Measurements from ENCODE around the gene LYRM9. TPM values are rescaled to one million over a fixed set of nuclear protein-coding genes. Genes with fewer than 3 reads are reported as not detected.
"Not testable (repeated sequence)": the region's sequence is repeated elsewhere in the genome, so short reads cannot be mapped to it uniquely, and the experiment has no call there.

Gene LYRM9
- total RNA-seq, 1 experiment from 2014 or later = 2.8 TPM

DNA sequence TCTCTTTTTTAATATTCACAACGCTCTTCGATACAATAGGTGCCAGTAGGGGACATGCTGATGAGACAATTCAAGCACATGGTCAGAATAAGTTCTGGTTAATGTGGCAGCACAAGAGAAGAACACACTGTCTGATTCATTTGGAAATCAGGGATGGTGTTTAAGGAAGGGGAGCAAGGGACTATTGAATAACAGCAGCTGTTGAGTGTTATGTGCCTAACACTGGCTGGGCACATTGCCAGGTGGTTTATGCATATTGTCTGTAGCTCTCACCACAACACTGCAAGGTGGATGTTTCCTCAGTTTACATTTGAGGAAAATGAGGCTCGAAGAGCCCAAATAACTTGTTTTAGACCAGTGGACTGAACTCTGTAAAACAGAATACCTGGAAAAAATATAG, 44.2 kb downstream of the LYRM9 start:
- H3K4me1 ChIP-seq (ENCODE audit: insufficient read depth, low read length, poor library complexity, severe bottlenecking) = no peaks in the 10 kb centered on the region
- H3K27ac ChIP-seq (ENCODE audit: low read depth, low read length, poor library complexity, severe bottlenecking) = no peak overlapping the region
- H3K4me3 ChIP-seq (ENCODE audit: low read depth, low read length, poor library complexity, severe bottlenecking) = no peak overlapping the region
- CTCF ChIA-PET = no interaction called here
- BruUV-seq (replicated peaks) = no TSS peak
- TF ChIP-seq EZH2 (IDR thresholded peaks at IDR 0.05; ENCODE audit: borderline replicate concordance, low read depth, low read length, poor library complexity, severe bottlenecking) = no peak
- TF ChIP-seq, protein P1, sequence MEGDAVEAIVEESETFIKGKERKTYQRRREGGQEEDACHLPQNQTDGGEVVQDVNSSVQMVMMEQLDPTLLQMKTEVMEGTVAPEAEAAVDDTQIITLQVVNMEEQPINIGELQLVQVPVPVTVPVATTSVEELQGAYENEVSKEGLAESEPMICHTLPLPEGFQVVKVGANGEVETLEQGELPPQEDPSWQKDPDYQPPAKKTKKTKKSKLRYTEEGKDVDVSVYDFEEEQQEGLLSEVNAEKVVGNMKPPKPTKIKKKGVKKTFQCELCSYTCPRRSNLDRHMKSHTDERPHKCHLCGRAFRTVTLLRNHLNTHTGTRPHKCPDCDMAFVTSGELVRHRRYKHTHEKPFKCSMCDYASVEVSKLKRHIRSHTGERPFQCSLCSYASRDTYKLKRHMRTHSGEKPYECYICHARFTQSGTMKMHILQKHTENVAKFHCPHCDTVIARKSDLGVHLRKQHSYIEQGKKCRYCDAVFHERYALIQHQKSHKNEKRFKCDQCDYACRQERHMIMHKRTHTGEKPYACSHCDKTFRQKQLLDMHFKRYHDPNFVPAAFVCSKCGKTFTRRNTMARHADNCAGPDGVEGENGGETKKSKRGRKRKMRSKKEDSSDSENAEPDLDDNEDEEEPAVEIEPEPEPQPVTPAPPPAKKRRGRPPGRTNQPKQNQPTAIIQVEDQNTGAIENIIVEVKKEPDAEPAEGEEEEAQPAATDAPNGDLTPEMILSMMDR (conservative IDR thresholded peaks at IDR 0.05; ENCODE audit: low read depth, low read length) = no peak
- peaks cover 16% of the 10 kb centered on the region for H3K27me3 ChIP-seq (replicated peaks; ENCODE audit: insufficient read depth, low read depth, low read length, poor library complexity)
- DNase-seq (ENCODE audit: low spot score) = peak; percentile 16
- no peaks in the 10 kb centered on the region for H3K36me3 ChIP-seq (ENCODE audit: insufficient read depth, low read length, poor library complexity, severe bottlenecking)
- H3K9me3 ChIP-seq (ENCODE audit: low read depth, low read length, poor library complexity, severe bottlenecking) = no peaks in the 10 kb centered on the region
- POLR2A ChIA-PET (ENCODE audit: low non-redundant PET) = no interaction called here
- intact Hi-C loops (cut with micrococcal nuclease; ENCODE audit: unreplicated experiment) = no loop called here

DNA sequence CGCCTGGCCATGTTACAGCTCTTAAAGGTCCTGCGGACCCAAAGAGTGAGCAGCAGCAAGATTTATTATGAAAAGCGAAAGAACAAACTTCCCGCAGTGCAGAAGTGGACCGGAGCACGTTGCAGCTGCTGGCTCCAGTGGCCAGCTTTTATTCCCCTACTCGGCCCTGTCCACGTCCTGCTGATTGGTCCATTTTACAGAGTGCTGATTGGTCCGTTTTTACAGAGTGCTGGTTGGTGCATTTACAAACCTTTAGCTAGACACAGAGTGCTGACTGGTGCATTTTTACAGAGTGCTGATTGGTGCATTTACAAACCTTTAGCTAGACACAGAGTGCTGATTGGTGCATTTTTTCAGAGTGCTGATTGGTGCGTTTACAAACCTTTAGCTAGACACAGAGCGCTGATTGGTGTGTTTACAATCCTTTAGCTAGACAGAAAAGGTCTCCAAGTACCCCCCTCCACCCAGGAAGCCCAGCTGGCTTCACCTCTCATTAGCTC, 46.3 kb downstream of the LYRM9 start:
- CTCF ChIA-PET; H3K36me3 ChIP-seq (ENCODE audit: insufficient read depth, low read length, poor library complexity, severe bottlenecking); H3K4me1 ChIP-seq (ENCODE audit: insufficient read depth, low read length, poor library complexity, severe bottlenecking); DNase-seq (ENCODE audit: low spot score); H3K27me3 ChIP-seq (replicated peaks; ENCODE audit: insufficient read depth, low read depth, low read length, poor library complexity); POLR2A ChIA-PET (ENCODE audit: low non-redundant PET); intact Hi-C loops (cut with micrococcal nuclease; ENCODE audit: unreplicated experiment); H3K9me3 ChIP-seq (ENCODE audit: low read depth, low read length, poor library complexity, severe bottlenecking); H3K27ac ChIP-seq (ENCODE audit: low read depth, low read length, poor library complexity, severe bottlenecking); BruUV-seq (replicated peaks); H3K4me3 ChIP-seq (ENCODE audit: low read depth, low read length, poor library complexity, severe bottlenecking): not testable (repeated sequence)

DNA sequence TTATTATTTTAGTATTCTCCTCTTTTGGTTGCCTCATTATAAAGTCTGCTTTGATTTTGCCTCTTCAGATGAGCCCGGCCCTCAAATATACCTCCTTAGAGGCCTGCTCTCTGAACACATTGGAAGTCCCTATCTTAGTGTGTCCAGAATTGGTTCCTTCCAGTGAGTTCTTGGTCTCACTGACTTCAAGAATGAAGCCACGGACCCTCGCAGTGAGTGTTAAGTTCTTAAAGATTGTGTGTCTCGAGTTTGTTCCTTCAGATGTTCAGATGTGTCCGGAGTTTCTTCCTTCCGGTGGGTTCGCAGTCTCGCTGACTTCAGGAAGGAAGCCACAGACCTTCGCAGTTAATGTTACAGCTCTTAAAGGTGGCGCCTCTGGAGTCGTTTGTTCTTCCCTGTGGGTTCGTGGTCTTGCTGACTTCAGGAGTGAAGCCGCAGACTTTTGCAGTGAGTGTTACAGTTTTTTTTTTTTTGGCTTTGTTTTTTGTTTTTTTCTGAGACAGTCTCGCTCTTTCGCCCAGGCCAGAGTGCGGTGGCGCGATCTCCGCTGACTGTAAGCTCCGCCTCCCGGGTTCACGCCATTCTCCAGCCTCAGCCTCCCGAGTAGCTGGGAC, 47.0 kb downstream of the LYRM9 start:
- no peaks in the 10 kb centered on the region for H3K27me3 ChIP-seq (replicated peaks; ENCODE audit: insufficient read depth, low read depth, low read length, poor library complexity)
- POLR2A ChIA-PET (ENCODE audit: low non-redundant PET) = no interaction called here
- no peaks in the 10 kb centered on the region for H3K9me3 ChIP-seq (ENCODE audit: low read depth, low read length, poor library complexity, severe bottlenecking)
- no peak for DNase-seq (ENCODE audit: low spot score)
- intact Hi-C loops (cut with micrococcal nuclease; ENCODE audit: unreplicated experiment) = no loop called here
- CTCF ChIA-PET = no interaction called here
- H3K4me1 ChIP-seq (ENCODE audit: insufficient read depth, low read length, poor library complexity, severe bottlenecking) = no peaks in the 10 kb centered on the region
- no peak overlapping the region for H3K27ac ChIP-seq (ENCODE audit: low read depth, low read length, poor library complexity, severe bottlenecking)
- H3K4me3 ChIP-seq (ENCODE audit: low read depth, low read length, poor library complexity, severe bottlenecking) = no peak overlapping the region
- no peak for TF ChIP-seq EZH2 (IDR thresholded peaks at IDR 0.05; ENCODE audit: borderline replicate concordance, low read depth, low read length, poor library complexity, severe bottlenecking)
- TF ChIP-seq, protein P1 (conservative IDR thresholded peaks at IDR 0.05; ENCODE audit: low read depth, low read length) = no peak
- BruUV-seq (replicated peaks) = no TSS peak
- H3K36me3 ChIP-seq (ENCODE audit: insufficient read depth, low read length, poor library complexity, severe bottlenecking) = no peaks in the 10 kb centered on the region

Measured in A673 (cell line).